Body of pancreas (tissue), 4 donors: ENCODE results near the gene RPS19BP1.

Experiments
- CTCF ChIP-seq, 7 experiments: fragments of 450-650 bp in 4 of 7; fragments of 200-600 bp in 3 of 7; sonication (generic) in 3 of 7; IDR thresholded peaks; one replicate each; pipeline ENCODE4 v1.5.1; 2016 to 2019; ENCODE audit warnings: antibody characterized with exemption in 7 of 7
- POLR2A ChIP-seq, 3 donors: fragments of 450-650 bp; IDR thresholded peaks; one replicate each; pipeline ENCODE4 v1.6.1; 2016; ENCODE audit warnings: antibody characterized with exemption in 3 of 3, mild to moderate bottlenecking in 2 of 3

- TF ChIP-seq CTCF (IDR thresholded peaks at IDR 0.05) (no peak), POLR2A (IDR thresholded peaks at IDR 0.05) (no peak)
Observed at GRCh38 chr22:39535357-39535725, 2.8 kb upstream of the RPS19BP1 start.
